ENCODE results near the gene GSTM2. TPM values are rescaled to one million over a fixed set of nuclear protein-coding genes. Genes with fewer than 3 reads are reported as not detected.
"Not testable (repeated sequence)": the region's sequence is repeated elsewhere in the genome, so short reads cannot be mapped to it uniquely, and the experiment has no call there.

Gene GSTM2
- total RNA-seq, 1 donor from 2014 or later, result 46.7 TPM

DNA sequence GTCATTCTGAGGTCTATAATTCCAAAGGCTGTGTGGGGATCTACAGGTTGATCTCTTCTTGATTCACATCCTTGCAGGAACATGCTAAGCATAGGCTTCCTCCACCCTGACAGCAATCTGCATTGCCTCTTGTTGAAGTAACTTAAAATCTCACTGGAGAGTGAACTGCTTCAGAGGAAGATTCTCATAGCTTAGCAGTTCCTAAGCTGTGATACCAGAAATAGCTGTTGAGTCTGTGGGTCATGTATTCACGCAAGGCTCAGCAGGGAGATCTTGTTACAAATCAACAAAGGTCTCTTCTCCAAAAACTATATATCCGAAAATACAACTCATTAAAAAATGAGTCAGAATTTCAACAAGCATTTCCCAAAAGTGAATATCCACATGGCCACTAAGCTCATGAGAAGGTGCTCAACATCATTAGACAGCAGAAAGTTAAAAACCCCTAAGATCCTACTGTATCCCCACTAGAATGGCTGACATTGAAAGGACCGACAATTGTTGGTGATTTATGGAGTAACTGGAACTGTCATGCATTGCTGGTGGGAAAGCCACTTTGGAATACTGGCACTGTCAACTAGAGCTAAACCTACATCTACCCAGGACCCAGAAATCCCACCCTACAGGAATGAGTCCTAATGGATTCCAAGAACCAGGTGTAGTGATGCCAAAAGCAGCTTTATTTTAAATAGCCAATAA, 9.0 kb downstream of the GSTM2 start:
- peak; percentile 53 for DNase-seq (ENCODE audit: low spot score)

- peak; percentile 3 for DNase-seq (ENCODE audit: low spot score)
Measured at GRCh38 chr1:109677459-109677858, 9.6 kb downstream of the GSTM2 start.

DNA sequence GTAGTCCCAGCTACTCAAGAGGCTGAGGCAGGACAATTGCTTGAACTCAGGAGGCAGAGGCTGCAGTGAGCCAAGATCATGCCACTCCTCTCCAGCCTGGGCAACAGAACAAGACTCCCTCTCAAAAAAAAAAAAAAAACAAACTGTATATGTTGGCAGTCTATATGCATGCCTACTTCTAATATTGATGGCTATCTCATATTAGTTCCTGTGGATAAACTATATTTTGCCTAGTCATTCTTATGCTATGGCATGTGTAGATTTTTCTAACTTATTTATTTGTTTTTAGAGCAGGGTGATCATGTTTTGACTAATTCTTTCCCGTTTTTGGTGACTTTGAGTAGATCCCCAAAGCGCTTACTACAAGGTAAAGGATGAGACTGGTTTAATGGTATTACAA, 10.8 kb downstream of the GSTM2 start:
- DNase-seq (ENCODE audit: low spot score), result peak; percentile 0

DNA sequence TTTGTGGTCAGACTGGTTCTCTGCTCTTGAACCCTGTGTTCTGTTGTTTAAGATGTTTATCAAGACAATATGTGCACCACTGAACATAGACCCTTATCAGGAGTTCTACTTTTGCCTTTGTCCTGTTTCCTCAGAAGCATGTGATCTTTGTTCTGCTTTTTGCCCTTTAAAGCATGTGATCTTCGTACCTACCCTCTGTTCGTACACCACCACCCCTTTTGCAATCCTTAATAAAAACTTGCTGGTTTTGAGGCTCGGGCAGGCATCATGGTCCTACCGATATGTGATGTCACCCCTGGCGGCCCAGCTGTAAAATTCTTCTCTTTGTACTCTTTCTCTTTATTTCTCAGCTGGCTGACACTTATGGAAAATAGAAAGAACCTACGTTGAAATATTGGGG, 16.9 kb downstream of the GSTM2 start:
- not testable (repeated sequence) for DNase-seq (ENCODE audit: low spot score)

GRCh38 chr1:109685399-109685798, 17.5 kb downstream of the GSTM2 start:
- DNase-seq (ENCODE audit: low spot score), result not testable (repeated sequence)

DNA sequence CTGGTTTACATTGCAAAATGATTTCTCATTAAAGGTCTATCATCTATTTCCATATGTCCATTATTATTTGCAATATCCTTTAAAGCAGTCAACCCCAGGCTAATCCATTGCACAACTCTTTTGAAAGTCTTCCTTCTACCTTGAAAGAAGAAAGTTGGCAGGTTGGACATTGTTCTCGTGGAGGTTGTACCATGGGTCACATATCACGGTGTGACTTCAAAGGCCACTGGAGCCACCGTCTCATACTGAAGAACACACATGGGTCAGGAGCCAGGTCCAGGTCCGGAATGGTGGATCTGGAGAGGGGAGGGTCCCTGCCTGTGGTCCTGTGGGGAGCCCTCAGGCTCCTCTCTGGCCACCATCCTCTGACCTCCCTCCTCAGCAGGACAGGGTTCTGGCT, 18.0 kb downstream of the GSTM2 start:
- DNase-seq (ENCODE audit: low spot score), result not testable (repeated sequence)

DNA sequence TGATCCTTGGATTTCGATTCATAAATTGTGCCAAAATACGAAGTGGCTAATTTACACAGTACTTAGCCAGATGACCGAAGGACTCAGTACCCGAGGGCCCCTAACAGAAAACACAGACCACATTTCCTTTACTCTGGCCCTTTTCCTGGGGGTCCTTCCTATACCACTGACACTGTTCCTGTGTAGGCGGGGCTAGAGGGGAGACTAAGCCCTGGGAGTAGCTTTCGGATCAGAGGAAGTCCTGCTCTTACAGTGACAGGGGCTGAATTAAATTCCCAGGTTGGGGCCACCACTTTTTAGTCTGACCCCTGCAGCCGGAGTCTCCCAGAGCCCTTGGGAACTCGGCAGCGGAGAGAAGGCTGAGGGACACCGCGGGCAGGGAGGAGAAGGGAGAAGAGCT, 19.3 kb downstream of the GSTM2 start:
- not testable (repeated sequence) for DNase-seq (ENCODE audit: low spot score)

- no peak for DNase-seq (ENCODE audit: low spot score)
Measured at GRCh38 chr1:109687641-109688499, 20.0 kb downstream of the GSTM2 start, which contains the start of gene GSTM1. Gene GSTM1 (plus strand): TSS chr1:109687817. CDS start chr1:109687874, 57 bp downstream.

DNA sequence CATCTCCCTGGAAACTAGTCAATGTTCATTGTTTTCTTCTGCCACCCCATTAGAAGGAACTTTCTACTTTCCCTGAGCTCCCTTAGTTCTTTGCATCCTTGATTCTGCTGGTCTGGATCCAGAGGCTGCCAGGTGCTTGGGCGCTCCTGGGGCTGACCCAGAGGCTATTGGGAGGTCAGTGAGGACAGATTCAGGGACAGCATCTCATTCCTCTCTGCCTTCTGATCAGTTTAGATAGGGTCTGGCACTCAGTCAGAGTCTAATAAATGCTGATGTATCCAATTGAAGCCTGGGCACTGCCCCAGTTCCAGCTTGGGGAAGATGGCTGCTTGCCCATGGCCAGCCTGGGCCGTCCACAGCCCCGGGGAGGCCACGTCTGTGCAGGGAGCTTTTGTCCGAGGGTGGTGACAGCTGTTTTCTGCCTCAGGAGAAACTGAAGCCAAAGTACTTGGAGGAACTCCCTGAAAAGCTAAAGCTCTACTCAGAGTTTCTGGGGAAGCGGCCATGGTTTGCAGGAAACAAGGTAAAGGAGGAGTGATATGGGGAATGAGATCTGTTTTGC, 22.1 kb downstream of the GSTM2 start:
- no peak for DNase-seq (ENCODE audit: low spot score)

GRCh38 chr1:109691759-109692158, 23.9 kb downstream of the GSTM2 start:
- no peak for DNase-seq (ENCODE audit: low spot score)

DNA sequence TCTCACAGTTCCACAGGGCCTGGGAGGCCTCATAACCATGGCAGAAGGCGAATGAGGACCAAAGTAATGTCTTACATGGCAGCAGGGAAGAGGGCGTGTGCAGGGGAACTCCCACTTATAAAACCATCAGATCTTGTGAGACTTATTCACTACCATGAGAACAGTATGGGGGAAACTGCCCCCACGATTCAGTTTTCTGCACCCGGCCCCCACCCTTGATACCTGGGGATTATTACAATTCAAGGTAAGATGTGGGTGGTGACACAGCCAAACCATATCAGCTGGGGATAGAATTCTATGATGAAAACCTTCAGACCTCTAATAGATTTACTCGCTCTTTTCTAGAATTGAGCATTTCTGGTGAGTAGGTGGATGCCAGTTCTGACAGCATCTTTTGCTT, 26.5 kb downstream of the GSTM2 start:
- DNase-seq (ENCODE audit: low spot score), result not testable (repeated sequence)

DNA sequence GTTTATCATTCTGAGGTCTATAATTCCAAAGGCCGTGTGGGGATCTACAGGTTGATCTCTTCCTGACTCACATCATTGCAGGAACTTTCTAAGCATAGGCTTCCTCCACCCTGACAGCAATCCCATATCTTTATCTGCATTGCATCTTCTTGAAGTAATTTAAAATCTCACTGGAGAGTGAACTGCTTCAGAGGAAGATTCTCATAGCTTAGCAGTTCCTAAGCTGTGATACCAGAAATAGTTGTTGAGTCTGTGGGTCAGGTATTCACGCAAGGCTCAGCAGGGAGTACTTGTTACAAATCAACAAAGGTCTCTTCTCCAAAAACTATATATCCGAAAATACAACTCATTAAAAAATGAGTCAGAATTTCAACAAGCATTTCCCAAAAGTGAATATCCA, 27.3 kb downstream of the GSTM2 start:
- DNase-seq (ENCODE audit: low spot score), result not testable (repeated sequence)

GRCh38 chr1:109697066-109697465, 29.2 kb downstream of the GSTM2 start:
- no peak for DNase-seq (ENCODE audit: low spot score)

- not testable (repeated sequence) for DNase-seq (ENCODE audit: low spot score)
Measured at GRCh38 chr1:109697861-109698260, 30.0 kb downstream of the GSTM2 start.

GRCh38 chr1:109702940-109703339, 35.1 kb downstream of the GSTM2 start:
- DNase-seq (ENCODE audit: low spot score), result not testable (repeated sequence)

DNA sequence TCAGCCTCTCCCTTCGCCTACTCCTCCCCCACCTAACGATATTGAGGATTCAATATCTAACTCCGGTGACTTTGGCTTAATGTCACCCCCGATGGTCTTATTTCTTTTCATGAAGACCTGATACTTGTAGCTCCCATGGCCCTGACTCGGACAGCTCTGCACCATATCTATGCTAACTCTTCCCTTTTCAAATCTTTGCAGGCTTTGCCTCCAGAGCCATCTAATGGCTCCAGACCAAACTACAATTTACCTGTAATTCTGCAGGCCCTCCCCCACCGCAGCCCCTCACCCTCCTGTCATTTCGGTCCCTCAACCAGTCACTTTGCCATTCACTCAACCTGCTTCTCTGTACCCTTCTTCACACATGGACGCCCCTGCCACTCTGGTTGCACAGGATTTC, 36.3 kb downstream of the GSTM2 start:
- peak; percentile 1 for DNase-seq (ENCODE audit: low spot score)

DNA sequence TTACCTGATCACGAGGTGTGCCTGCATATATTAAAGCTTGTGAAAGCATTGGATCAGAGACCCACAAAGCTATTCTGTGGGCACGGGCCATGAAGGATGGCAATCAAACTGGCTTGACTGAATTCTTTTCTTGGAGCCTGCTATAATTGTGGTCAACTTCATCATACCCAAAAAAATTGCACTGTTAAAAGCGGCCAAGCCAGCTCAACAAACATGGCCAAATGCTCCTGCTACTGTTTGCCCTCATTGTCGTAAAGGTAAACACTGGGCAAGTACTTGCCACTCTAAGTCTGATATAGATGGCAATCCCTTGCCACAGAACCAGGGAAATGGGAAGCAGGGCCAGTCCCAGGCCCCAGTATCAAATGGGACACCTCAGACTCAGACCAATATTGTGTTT, 37.6 kb downstream of the GSTM2 start:
- DNase-seq (ENCODE audit: low spot score), result peak; percentile 0

- peak; percentile 0 for DNase-seq (ENCODE audit: low spot score)
Measured at GRCh38 chr1:109708949-109709348, 41.1 kb downstream of the GSTM2 start.

DNA sequence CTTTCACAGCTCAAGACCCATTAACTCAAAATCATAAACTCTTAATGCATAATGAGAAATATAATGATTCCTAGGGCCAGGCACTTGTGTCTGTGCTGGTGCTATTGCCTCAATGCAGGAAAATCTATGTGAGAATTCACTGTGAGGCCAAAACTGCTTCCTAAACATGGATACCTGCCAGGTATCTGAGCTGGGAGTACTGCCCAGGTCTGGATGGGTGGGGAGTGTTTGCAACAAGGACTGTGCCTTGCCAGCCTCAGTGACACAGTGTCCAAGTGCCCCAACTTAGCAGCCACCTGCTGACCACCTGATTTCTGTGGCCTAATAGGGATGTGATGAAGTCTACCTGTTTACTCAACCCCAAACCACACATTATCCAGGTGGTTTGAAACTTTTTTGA, 42.0 kb downstream of the GSTM2 start:
- not testable (repeated sequence) for DNase-seq (ENCODE audit: low spot score)

DNA sequence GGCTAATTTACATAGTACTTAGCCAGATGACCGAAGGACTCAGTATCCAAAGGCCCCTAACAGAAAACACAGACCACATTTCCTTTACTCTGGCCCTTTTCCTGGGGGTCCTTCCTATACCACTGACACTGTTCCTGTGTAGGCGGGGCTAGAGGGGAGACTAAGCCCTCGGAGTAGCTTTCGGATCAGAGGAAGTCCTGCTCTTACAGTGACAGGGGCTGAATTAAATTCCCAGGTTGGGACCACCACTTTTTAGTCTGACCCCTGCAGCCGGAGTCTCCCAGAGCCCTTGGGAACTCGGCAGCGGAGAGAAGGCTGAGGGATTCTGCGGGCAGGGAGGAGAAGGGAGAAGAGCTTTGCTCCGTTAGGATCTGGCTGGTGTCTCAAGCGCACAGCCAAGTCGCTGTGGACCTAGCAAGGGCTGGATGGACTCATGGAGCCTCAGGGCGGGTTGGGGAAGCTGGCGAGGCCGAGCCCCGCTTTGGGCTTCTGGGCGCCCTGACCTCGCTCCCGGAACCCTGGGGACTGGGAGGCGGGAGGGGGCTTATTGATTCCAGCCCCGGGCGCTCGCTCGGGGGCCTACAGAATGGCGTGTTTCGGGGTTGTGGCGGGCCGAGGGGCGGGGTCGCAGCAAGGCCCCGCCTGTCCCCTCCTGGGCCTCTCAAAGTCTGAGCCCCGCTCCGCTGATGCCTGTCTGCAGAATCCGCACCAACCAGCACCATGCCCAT, 43.9 kb downstream of the GSTM2 start, which contains the start of gene GSTM5:
Gene GSTM5, plus strand, starts transcription at position 659 of the 728 bp plus-strand sequence. Its CDS starts 62 bp downstream, at position 721.
- peak; percentile 72 for DNase-seq (ENCODE audit: low spot score)

GRCh38 chr1:109712321-109712864, 44.5 kb downstream of the GSTM2 start:
- no peak for DNase-seq (ENCODE audit: low spot score)

Measured in umbilical cord (tissue), 2 donors.